ENCODE data around the gene CABLES2. TPM values are rescaled to one million over a fixed set of nuclear protein-coding genes. Genes with fewer than 3 reads are reported as not detected.

Gene CABLES2
- total and polyA plus RNA-seq, 10 of the 15 experiments (the other 5 are each of a cell fraction or from before 2014, with no cell fraction given): 2.2 to 14.9 (median 5.3) TPM

DNA sequence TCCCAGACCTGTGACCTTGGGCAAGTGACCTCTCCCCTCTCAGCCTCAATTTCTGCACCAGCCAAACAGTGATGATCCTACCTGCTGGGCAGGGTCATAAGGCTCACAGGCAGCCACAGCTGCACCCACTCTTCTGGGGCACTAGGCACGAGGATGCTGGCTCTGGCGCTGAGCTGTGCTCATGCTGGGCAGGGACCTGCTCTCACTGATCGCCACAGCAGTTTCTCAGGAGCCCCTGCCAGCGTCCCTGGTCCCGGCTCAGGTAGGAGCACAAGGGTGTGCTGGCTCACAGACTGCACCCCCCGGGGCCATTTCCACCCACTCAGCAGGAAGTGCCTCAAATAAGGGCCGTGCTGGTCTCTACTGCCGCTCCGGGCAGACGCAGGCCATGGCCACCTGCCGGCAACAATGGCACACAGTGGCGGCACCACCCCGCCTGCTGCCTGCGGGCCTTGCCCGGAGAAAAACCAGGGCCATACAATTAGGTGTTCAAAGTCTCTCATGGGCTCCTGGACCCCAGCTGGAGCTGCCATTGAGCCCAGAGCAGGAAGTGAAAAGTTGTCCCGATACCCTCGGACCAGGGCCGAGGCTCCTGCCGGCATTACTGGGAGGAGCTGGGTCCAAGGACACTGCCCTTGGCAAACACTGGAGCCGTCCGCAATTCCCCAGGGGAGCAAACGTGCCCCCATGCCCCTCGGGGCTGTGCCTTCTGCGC lies 4.6 kb upstream of the CABLES2 start (continued):
- TF ChIP-seq NR2C2 (IDR thresholded peaks at IDR 0.05; ENCODE audit: borderline replicate concordance, control insufficient read depth, insufficient read length, low read depth): no peak
- TF ChIP-seq, protein P1, sequence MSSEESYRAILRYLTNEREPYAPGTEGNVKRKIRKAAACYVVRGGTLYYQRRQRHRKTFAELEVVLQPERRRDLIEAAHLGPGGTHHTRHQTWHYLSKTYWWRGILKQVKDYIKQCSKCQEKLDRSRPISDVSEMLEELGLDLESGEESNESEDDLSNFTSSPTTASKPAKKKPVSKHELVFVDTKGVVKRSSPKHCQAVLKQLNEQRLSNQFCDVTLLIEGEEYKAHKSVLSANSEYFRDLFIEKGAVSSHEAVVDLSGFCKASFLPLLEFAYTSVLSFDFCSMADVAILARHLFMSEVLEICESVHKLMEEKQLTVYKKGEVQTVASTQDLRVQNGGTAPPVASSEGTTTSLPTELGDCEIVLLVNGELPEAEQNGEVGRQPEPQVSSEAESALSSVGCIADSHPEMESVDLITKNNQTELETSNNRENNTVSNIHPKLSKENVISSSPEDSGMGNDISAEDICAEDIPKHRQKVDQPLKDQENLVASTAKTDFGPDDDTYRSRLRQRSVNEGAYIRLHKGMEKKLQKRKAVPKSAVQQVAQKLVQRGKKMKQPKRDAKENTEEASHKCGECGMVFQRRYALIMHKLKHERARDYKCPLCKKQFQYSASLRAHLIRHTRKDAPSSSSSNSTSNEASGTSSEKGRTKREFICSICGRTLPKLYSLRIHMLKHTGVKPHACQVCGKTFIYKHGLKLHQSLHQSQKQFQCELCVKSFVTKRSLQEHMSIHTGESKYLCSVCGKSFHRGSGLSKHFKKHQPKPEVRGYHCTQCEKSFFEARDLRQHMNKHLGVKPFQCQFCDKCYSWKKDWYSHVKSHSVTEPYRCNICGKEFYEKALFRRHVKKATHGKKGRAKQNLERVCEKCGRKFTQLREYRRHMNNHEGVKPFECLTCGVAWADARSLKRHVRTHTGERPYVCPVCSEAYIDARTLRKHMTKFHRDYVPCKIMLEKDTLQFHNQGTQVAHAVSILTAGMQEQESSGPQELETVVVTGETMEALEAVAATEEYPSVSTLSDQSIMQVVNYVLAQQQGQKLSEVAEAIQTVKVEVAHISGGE (CRISPR knock-in tag; IDR thresholded peaks at IDR 0.05): no peak
- no peak for TF ChIP-seq LARP7 (IDR thresholded peaks at IDR 0.05)
- no peak for TF ChIP-seq NFYB (IDR thresholded peaks at IDR 0.05; ENCODE audit: insufficient read depth, low read depth, low read length)
- TF ChIP-seq ZZZ3 (IDR thresholded peaks at IDR 0.05; ENCODE audit: control insufficient read depth, insufficient read length, low read depth): no peak

DNA sequence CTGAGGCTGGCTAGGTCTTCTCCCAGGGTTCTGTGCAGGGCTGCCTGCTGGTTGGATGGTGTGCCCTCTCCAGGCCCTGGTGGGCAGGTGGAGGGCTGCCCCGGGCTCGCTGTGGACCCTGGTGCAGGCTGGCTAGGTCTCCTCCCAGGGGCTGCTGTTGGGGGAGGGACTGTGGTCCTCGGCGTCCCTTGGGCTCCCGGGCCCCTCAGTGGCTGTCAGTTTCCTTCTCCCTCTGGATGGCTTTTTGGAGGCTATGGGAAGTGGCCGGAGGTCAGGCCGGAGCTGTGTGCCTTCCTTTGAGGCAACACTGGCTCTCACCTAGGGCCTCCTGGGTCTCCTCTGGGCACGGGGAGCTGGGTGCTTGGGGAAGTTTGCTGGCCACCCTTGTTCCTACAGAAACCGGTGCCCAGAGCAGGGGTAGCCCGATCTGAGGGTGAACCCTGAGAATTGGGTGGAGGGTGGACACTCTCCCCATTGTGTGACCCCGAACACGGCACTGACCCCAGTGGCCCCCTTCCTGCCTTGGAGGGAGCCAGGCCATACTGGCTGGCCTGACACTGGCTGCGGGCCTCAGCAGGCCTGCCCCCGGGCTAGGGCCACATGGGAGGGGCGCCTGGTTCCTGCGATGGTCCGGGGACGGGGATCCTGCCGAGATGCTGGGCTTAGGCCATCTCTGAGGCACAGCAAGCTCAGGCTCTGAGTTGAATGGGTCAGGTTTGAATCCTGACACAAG lies 3.8 kb upstream of the CABLES2 start:
- SMC1A ChIA-PET (ENCODE audit: uncharacterized antibody, unreplicated experiment): interaction anchor here (0.8 to 1.7 kb wide), 2 partner anchors 206 to 383 kb away, joined by 3 to 4 read pairs; no protein-coding TSS in a partner anchor
- in situ Hi-C loops (cut with MboI) (no loop called here), intact Hi-C loops (cut with micrococcal nuclease; ENCODE audit: unreplicated experiment) (no loop called here)
- RAD21 ChIA-PET (ENCODE audit: unreplicated experiment): interaction anchor here (1.8 kb wide), 1 partner anchor 381 kb away, joined by 6 read pairs; no protein-coding TSS in a partner anchor
- H3K9ac ChIP-seq (ENCODE audit: control insufficient read depth, insufficient read depth, low read length): no peak overlapping the region
- ATAC-seq (no peak), FAIRE-seq (no peak), DNase-seq (ENCODE audit: low read depth, low spot score) (no peak)
- CTCF ChIA-PET: interaction anchor here (0.7 to 4.2 kb wide), 9 partner anchors 11 to 398 kb away, joined by 3 to 23 read pairs (median 4); no protein-coding TSS in a partner anchor
- H3K4me1 ChIP-seq (ENCODE audit: control insufficient read depth, insufficient read depth, low read length): peaks cover 10% of the 10 kb centered on the region
- H3K36me3 ChIP-seq (ENCODE audit: control insufficient read depth in 2 of 2, insufficient read depth in 2 of 2, low read length in 1 of 2): no peaks in the 10 kb centered on the region
- WGBS (ENCODE audit: insufficient coverage, insufficient replicate concordance, low lambda C conversion rate, missing lambda C conversion rate): 42% methylated on average over 19 of the region's 19 CpGs
- BruUV-seq (replicated peaks): no TSS peak
- H3K4me3 ChIP-seq: no peak overlapping the region
- POLR2A ChIA-PET: no interaction called here
- H3K27me3 ChIP-seq (replicated peaks in 1 of 2; ENCODE audit: control insufficient read depth in 2 of 2, insufficient read depth in 2 of 2, low read length in 1 of 2): no peaks in the 10 kb centered on the region
- H4K20me1 ChIP-seq (ENCODE audit: control insufficient read depth, insufficient read depth): no peaks in the 10 kb centered on the region
- H3K79me2 ChIP-seq (ENCODE audit: control insufficient read depth, insufficient read depth, low read length): peaks cover 9% of the 10 kb centered on the region
- H3K9me3 ChIP-seq (replicated peaks; ENCODE audit: control insufficient read depth, insufficient read depth, low read length): no peaks in the 10 kb centered on the region
- no peak overlapping the region for H3K4me2 ChIP-seq (ENCODE audit: control insufficient read depth, insufficient read depth)
- H2AFZ ChIP-seq (ENCODE audit: control insufficient read depth, low read depth, low read length): no peak overlapping the region
- H3K27ac ChIP-seq (ENCODE audit: control insufficient read depth, insufficient read depth): no peak overlapping the region
- TF ChIP-seq, protein P2, sequence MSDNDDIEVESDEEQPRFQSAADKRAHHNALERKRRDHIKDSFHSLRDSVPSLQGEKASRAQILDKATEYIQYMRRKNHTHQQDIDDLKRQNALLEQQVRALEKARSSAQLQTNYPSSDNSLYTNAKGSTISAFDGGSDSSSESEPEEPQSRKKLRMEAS (IDR thresholded peaks at IDR 0.05; ENCODE audit: low read depth, low read length): no peak
- TF ChIP-seq GABPA (IDR thresholded peaks at IDR 0.05; ENCODE audit: low read depth) (no peak), RBBP5 (conservative IDR thresholded peaks at IDR 0.05) (no peak), CREB1 (IDR thresholded peaks at IDR 0.05; ENCODE audit: low read depth) (no peak), SREBF2 (IDR thresholded peaks at IDR 0.05; ENCODE audit: low read length) (no peak), HCFC1 (IDR thresholded peaks at IDR 0.05; ENCODE audit: low read length) (no peak), NFIC (IDR thresholded peaks at IDR 0.05; ENCODE audit: low read depth, low read length) (no peak), TCF3 (IDR thresholded peaks at IDR 0.05; ENCODE audit: borderline replicate concordance, insufficient read depth, low read depth, low read length) (no peak), SUPT20H (IDR thresholded peaks at IDR 0.05; ENCODE audit: borderline replicate concordance, control insufficient read depth, low read depth, low read length) (no peak), WRNIP1 (IDR thresholded peaks at IDR 0.05; ENCODE audit: borderline replicate concordance, low read depth, low read length) (no peak), CHD2 (IDR thresholded peaks at IDR 0.05; ENCODE audit: borderline replicate concordance, low read depth, low read length) (no peak), NR2C2 (IDR thresholded peaks at IDR 0.05; ENCODE audit: borderline replicate concordance, control insufficient read depth, insufficient read length, low read depth) (no peak)
- TF ChIP-seq, protein P3, sequence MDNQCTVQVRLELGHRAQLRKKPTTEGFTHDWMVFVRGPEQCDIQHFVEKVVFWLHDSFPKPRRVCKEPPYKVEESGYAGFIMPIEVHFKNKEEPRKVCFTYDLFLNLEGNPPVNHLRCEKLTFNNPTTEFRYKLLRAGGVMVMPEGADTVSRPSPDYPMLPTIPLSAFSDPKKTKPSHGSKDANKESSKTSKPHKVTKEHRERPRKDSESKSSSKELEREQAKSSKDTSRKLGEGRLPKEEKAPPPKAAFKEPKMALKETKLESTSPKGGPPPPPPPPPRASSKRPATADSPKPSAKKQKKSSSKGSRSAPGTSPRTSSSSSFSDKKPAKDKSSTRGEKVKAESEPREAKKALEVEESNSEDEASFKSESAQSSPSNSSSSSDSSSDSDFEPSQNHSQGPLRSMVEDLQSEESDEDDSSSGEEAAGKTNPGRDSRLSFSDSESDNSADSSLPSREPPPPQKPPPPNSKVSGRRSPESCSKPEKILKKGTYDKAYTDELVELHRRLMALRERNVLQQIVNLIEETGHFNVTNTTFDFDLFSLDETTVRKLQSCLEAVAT (IDR thresholded peaks at IDR 0.05): no peak
